ENCODE results near the gene LRRC36. TPM values are rescaled to one million over a fixed set of nuclear protein-coding genes. Genes with fewer than 3 reads are reported as not detected.

The LRRC36 gene
- total and polyA plus RNA-seq, 2 donors from 2014 or later, result 2.6 to 3.1 TPM

- intact Hi-C loops (cut with DNase I), result no loop called here
- no peak for DNase-seq
- H3K4me1 ChIP-seq (ENCODE audit: control insufficient read depth in 2 of 3, insufficient read depth in 2 of 3, low read depth in 1 of 3, low read length in 3 of 3), result peaks cover 0 to 32% (median 0%) of the 10 kb centered on the region in 3 donors
Measured at GRCh38 chr16:67393788-67394154, 67.2 kb downstream of the LRRC36 start.

DNA sequence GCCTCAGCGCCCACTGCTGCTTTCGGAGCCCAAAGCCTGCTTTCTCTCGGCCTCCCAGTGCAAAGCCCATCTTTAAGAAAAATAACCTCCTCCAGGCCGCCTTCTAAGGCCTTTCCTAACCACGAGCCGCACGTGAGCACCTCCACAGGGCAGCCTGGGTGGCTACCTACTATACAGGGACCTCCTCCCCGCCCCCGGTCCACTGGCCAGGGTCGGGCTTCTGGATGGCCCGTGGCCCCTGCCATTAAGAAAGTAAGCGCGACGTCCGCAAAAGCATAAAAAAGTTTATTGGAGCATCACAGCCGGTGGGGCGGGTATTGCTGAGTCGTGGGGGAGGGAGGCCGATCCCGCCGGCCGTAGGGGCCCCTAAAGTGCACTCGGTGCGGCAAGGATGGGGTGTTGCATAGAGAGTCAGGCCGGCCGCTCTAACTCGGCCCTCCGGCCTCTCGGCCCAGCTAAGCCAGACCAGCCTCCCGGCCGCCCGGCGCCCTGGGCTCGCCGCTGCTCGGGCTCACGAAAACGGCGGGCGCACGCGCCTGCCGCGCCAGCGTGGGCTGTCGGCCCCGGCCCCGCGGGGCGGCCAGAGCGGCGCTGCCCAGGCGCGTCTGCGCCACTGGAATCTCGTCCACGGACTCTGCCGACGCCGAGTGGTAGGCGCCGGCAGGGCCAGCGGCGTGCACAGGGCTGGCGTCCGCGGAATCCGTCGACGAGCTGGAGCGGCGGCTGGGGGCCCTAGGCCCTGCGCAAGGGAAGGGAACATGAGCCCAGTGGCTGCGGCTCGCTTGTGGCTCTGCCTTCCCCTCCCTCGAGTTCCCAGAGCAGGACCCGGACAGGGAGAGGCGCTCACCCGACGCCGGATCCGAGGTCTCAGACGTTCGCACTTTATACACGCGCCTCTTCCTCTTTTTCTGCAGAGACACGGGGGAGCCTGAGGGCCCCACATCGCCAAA is 67.8 kb downstream of the LRRC36 start:
- TF ChIP-seq, protein P1, sequence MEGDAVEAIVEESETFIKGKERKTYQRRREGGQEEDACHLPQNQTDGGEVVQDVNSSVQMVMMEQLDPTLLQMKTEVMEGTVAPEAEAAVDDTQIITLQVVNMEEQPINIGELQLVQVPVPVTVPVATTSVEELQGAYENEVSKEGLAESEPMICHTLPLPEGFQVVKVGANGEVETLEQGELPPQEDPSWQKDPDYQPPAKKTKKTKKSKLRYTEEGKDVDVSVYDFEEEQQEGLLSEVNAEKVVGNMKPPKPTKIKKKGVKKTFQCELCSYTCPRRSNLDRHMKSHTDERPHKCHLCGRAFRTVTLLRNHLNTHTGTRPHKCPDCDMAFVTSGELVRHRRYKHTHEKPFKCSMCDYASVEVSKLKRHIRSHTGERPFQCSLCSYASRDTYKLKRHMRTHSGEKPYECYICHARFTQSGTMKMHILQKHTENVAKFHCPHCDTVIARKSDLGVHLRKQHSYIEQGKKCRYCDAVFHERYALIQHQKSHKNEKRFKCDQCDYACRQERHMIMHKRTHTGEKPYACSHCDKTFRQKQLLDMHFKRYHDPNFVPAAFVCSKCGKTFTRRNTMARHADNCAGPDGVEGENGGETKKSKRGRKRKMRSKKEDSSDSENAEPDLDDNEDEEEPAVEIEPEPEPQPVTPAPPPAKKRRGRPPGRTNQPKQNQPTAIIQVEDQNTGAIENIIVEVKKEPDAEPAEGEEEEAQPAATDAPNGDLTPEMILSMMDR (IDR thresholded peaks at IDR 0.05; ENCODE audit: borderline replicate concordance, extremely low read depth, insufficient read depth), result no peak
- FAIRE-seq (no peak), DNase-seq (peak; percentile 56 to 80 (median 72))
- Histone ChIP-seq H3K9ac (ENCODE audit: low read length in 3 of 3) (peak overlapping the region in 1 of 3 donors; percentile 42), H3K4me1 (ENCODE audit: control insufficient read depth in 2 of 3, insufficient read depth in 2 of 3, low read depth in 1 of 3, low read length in 3 of 3) (peaks cover 0 to 36% (median 0%) of the 10 kb centered on the region in 3 donors), H3K36me3 (ENCODE audit: control insufficient read depth in 2 of 3, insufficient read depth in 3 of 3, low read length in 3 of 3) (no peaks in the 10 kb centered on the region), H3K27me3 (ENCODE audit: control insufficient read depth, insufficient read depth, low read length) (no peaks in the 10 kb centered on the region), H3K9me3 (ENCODE audit: control insufficient read depth in 2 of 3, insufficient read depth in 1 of 3, low read length in 3 of 3) (no peaks in the 10 kb centered on the region), H3K27ac (ENCODE audit: low read depth in 2 of 2, low read length in 2 of 2) (peak overlapping the region in 1 of 2 donors; percentile 25), H3K4me3 (ENCODE audit: low read length in 3 of 3) (peak overlapping the region in 1 of 3 donors; percentile 40)
- intact Hi-C loops (cut with DNase I), result no loop called here

More at GRCh38 chr16:67393788-67394154, 67.2 kb downstream of the LRRC36 start:
- TF ChIP-seq, protein P1 (IDR thresholded peaks at IDR 0.05; ENCODE audit: borderline replicate concordance, extremely low read depth, insufficient read depth), result no peak
- peak overlapping the region in 1 of 3 donors; percentile 40 for H3K4me3 ChIP-seq (ENCODE audit: low read length in 3 of 3)
- H3K27me3 ChIP-seq (ENCODE audit: control insufficient read depth, insufficient read depth, low read length), result no peaks in the 10 kb centered on the region
- H3K9me3 ChIP-seq (ENCODE audit: control insufficient read depth in 2 of 3, insufficient read depth in 1 of 3, low read length in 3 of 3), result no peaks in the 10 kb centered on the region
- peak overlapping the region in 1 of 3 donors; percentile 42 for H3K9ac ChIP-seq (ENCODE audit: low read length in 3 of 3)
- FAIRE-seq, result no peak
- H3K27ac ChIP-seq (ENCODE audit: low read depth in 2 of 2, low read length in 2 of 2), result peak overlapping the region; percentile 25 to 80
- H3K36me3 ChIP-seq (ENCODE audit: control insufficient read depth in 2 of 3, insufficient read depth in 3 of 3, low read length in 3 of 3), result no peaks in the 10 kb centered on the region

GRCh38 chr16:67395105-67395457 is 68.5 kb downstream of the LRRC36 start:
- H3K9me3 ChIP-seq (ENCODE audit: control insufficient read depth in 2 of 3, insufficient read depth in 1 of 3, low read length in 3 of 3), result no peaks in the 10 kb centered on the region
- H3K27ac ChIP-seq (ENCODE audit: low read depth in 2 of 2, low read length in 2 of 2), result no peak overlapping the region
- no peaks in the 10 kb centered on the region for H3K36me3 ChIP-seq (ENCODE audit: control insufficient read depth in 2 of 3, insufficient read depth in 3 of 3, low read length in 3 of 3)
- H3K27me3 ChIP-seq (ENCODE audit: control insufficient read depth, insufficient read depth, low read length), result no peaks in the 10 kb centered on the region
- intact Hi-C loops (cut with DNase I), result no loop called here
- DNase-seq (peak in 1 of 5 donors; percentile 70), FAIRE-seq (no peak)
- peaks cover 0 to 36% (median 0%) of the 10 kb centered on the region in 3 donors for H3K4me1 ChIP-seq (ENCODE audit: control insufficient read depth in 2 of 3, insufficient read depth in 2 of 3, low read depth in 1 of 3, low read length in 3 of 3)
- H3K9ac ChIP-seq (ENCODE audit: low read length in 3 of 3), result no peak overlapping the region
- H3K4me3 ChIP-seq (ENCODE audit: low read length in 3 of 3), result no peak overlapping the region
- TF ChIP-seq, protein P1 (IDR thresholded peaks at IDR 0.05; ENCODE audit: borderline replicate concordance, extremely low read depth, insufficient read depth), result no peak

All from kidney (tissue), 14 donors.